ENCODE data around the gene MT1X.
"Not testable (repeated sequence)": the region's sequence is repeated elsewhere in the genome, so short reads cannot be mapped to it uniquely, and the experiment has no call there.

MT1X gene

DNA sequence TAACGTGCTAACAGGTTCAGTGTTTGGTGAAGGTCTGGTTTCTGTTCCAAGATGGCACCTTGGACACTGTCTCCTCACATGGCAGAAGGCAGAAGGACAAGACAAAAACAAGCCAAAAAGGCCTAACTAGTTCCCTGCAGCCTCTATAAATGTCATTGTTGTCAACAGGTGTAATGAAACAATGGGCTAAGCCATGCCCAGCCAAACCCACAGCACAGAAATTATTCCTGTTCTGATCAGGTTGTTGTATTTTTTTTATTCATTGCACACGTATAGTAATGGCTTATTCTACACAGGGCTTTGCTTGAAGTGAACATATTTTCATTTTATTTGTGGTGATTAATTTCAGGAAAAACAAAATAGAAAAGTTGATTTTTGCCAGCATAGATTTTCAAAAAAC, 31.5 kb downstream of the MT1X start:
- no peak for DNase-seq

DNA sequence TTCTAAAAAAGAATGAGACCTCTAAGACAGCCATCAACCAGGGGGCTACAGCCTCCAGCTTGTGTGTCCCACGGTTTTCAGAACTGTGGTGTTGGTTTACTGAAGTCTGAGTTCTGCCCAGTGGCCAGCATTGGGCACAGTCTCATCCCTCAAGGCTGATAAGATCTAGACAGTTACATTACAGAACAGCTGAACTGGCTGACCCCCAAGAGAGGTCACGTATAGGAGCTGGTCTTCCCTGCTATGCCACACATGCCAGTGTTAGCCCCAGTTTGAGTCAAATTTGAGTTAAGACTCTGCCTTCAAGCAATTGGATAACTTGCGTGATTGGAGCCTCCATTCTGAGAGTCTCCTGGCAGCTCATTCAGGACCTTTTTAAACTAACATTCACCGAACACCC, 32.9 kb downstream of the MT1X start:
- no peak for DNase-seq

DNA sequence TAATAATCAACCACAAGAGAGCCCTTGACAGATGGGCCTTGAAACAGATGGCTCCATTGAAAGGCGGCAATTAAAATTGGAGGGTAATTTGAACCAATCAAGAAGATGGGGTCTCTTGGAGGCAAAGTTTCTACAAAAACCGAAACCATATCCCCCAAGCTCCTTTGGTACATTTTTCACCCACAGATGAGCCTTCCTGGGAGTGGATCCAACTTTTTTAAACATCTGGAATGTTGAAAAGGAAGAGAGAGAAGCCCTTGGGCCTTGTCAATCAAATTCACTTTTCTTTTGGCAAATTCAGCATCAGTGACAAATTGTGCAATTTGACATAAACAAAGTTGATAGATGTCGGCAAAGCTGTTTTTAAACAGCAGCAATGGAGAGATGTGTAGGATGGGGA, 34.5 kb downstream of the MT1X start:
- DNase-seq = no peak

DNA sequence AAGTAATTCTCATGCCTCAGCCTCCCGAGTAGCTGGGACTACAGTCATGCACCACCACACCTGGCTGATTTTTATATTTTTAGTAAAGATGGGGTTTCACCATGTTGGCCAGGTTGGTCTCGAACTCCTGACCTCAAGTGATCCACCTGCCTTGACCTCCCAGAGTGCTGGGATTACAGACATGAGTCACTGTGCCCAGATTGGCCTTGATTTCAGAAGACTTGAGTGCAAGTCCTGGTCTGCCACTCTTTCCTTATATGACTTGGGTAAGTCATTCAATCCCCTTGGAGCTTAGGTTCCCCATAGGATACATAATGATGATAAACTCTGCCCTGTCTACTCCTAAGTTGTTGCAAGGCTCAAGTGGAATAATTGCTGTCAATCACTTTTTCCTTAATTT, 35.3 kb downstream of the MT1X start:
- DNase-seq = not testable (repeated sequence)

- no peak for DNase-seq
Measured at GRCh38 chr16:56722200-56722842, 40.1 kb downstream of the MT1X start.

GRCh38 chr16:56724191-56724590, 41.9 kb downstream of the MT1X start:
- no peak for DNase-seq

GRCh38 chr16:56726283-56726682, 44.0 kb downstream of the MT1X start:
- no peak for DNase-seq

DNA sequence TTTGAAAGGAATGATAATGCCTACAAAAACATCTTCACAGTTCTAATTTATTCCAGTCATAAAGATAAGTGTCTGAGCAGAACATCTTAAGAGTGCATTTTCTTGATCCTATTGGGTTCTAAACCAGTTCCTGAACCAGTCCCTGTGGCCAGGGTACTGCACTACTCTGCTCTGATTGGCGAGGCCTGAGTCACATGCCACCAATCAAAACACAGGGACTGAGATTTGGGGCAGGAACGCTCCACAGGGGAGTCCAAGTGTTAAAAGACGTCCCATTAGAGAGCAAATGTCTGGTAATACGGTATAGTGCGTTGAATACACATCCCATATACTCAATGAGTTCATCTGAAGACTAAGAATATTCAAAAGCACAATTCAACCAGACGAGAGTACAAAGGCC, 44.7 kb downstream of the MT1X start:
- DNase-seq = no peak

GRCh38 chr16:56728027-56728426, 45.8 kb downstream of the MT1X start:
- no peak for DNase-seq

DNA sequence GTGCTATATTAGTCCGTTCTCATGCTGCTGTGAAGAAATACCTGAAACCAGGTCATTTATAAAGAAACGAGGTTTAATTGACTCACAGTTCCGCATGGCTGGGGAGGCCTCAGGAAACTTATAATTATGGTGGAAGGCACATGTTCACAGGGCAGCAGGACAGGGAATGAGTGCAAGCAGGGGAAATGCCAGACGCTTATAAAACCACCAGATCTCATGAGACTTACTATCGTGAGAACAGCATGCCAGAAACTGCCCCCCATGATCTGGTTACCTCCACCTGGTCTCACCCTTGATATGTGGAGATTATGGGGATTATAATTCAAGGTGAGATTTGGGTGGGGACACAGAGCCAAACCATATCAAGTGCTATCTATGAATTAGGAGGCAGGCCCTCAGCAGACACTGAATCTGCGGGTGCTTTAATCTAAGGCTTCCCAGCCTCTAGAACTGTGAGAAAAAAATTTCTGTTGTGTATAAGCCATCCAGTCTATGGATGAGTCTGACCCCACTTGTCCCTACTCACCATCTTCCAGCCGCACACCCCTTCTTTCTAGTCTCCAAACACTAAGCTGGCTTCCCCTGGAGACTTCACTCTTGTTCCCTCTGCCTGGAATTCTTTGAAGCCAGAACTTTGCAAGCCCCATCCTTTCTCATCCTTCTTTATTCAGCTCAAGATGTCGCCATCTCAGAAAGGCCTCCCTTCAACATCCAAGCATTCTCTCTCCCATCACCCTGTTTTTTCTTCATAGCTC, 46.9 kb downstream of the MT1X start:
- peak; percentile 25 for DNase-seq

DNA sequence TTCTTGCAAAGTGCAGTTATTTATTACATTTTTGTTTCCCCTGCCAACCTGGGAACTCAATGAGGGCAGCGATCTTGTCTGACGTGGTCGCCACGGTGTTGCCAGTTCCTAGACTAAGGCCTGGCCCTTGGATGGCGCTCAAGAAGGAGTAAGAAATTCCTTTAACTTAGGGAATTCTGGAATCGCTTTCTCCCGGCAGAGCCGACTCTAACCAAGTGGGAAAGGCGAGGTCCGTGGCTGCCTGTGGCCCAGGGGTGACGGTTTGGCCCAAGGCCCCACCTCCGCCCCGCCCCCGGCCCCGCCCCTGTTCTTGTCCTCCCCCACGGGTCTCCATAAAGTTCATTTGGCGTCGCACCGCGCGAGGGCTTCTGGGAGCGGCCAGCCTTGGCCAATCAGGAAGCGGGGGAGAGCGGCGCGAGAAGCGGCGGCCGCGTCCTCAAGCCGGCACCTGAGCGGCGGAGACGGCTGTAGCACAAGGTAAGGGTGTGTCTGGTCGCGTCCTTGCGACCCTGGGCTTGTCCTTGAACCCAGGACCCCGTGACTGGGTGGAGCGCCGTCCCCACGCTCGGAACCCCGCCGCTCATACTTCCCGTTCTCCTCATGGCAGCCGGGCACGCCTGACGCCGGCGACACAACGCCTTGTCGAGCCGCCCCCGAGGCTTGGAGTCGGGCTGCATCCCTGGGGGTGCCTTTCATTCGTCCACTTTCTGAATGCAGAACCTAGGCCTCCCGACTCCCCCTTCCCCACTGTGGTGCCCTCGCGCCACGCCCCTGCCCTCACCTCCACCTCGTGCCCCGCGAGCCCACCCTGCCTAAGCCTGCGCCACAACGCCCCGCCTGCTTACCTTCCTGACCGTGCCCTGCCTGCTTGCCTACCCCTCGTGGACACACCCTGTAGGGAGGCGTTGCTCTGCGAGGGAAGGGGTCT, 47.7 kb downstream of the MT1X start, which contains the start of gene NUP93:
Gene NUP93, plus strand, starts transcription at position 395 of the 928 bp plus-strand sequence. CDS start 18,119 bp downstream, outside the sequence.
- peak; percentile 69 for DNase-seq

- no peak for DNase-seq
Measured at GRCh38 chr16:56732366-56732765, 50.1 kb downstream of the MT1X start.

DNA sequence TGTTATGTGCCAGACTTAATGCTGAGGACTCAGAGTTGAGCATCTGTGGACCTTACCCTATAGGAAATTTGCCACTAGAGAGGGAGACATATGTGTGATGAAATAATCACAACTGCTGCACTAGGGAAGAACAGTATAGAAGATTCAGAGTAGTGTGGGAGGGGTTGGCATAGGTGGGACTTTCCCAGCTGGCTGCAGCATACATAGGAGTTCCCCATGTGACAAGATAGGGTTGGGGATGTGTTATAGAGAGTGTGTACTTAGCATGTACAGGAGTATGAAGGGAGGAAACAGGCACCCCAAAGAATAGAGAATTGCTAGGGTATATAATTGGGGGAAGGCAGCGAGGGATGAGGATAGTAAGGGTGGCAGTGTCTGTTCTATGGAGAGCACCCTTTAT, 50.6 kb downstream of the MT1X start:
- no peak for DNase-seq

Data from NCI-H510A treated with DMSO at 0.1 percent for 48 hours (cell line).